Inferior parietal cortex (tissue), 1 donor: ENCODE results near the gene FBXL17.
"Not testable (repeated sequence)": the region's sequence is repeated elsewhere in the genome, so short reads cannot be mapped to it uniquely, and the experiment has no call there.

Source experiments
- DNase-seq: peaks from one replicate; pipeline ENCODE4 v3.0.0-alpha.2; 2016; ENCODE audit errors: extremely low spot score

FBXL17 gene

DNA sequence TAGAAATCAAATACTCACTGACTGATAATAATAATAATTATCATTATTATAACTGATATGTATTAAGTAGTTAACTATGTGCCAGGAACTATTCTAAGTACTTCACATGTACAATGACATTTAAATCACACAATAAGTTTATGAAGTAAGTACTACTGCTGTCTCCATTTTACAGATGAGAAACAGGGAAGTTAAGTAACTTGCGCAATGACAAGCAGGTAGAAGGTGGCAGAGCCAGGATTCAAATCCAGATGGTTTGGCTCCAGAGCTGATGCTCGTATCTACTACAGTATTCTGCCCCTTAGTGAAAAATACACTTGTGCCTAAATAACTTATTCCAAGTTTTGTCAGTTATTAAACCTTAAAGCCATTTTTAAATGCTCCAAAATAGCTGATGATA lies 217.3 kb downstream of the FBXL17 start:
- DNase-seq, result no peak

- DNase-seq, result not testable (repeated sequence)
These were observed 229.0 kb downstream of the FBXL17 start for GRCh38 chr5:108152854-108153253.

- DNase-seq, result no peak
These were observed 232.5 kb downstream of the FBXL17 start for GRCh38 chr5:108149369-108149768.

DNA sequence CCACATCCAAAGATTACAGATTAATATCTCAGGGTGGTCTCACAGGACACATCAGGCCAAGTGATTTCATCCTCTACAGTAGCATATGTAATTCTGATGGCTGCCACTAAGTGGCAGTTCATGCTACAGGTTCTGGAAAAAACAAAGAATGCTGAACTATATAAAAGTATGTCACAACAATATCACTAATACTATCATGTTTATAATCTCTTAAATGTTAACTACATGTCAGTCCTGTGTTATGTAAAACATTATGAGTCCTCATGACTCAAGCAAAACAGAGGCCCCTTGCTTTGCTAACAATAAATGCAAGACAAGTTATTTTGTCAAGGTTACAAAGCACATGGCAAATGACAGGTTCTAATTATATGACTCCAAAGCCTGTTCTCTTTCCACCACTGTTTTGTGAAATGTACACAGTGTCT lies 233.2 kb downstream of the FBXL17 start:
- DNase-seq, result no peak

- no peak for DNase-seq
These were observed 235.7 kb downstream of the FBXL17 start for GRCh38 chr5:108146222-108146621.

DNA sequence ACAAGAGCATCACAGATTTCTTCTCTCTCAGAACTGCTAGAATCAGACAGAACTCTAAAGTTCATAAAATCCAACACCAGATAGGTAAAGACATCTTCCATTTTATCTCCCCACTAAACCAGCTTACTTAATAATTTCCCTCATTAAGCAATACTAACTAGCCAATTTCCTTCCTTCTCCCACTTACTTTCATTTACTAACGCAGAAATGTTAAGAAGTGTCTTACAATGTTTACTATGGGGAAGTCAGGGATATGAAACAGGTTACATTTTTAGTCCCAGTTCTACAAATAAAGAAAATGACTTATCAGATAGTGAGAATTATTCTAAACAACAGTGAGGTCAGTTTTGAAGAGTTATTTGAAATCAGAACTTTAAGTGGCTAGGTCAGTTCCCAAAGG lies 236.5 kb downstream of the FBXL17 start:
- DNase-seq, result no peak

GRCh38 chr5:108144332-108144731 lies 237.6 kb downstream of the FBXL17 start:
- no peak for DNase-seq

- no peak for DNase-seq
These were observed 238.3 kb downstream of the FBXL17 start for GRCh38 chr5:108143581-108143980.

- DNase-seq, result no peak
These were observed 240.2 kb downstream of the FBXL17 start for GRCh38 chr5:108141676-108142075.

GRCh38 chr5:108136493-108136892 lies 245.4 kb downstream of the FBXL17 start:
- no peak for DNase-seq

DNA sequence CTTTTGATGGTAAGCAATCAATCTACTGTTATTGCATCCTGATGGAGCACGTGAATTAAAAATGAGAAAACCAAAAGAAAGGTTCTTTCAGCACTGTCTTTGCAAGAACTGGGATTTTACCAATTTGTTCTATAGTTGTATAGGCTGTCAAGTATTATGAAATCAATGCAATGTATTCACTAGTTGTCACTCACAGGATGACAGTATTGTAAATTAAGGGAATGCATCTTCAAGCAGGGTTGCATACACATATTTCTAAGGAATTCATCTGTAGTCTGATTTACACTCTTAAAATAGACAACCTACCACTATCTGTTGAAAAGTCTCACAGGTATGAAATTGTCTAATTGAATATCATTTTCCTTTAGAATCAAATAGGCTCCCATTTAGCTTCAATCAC lies 252.8 kb downstream of the FBXL17 start:
- no peak for DNase-seq

GRCh38 chr5:108125771-108126511 lies 256.0 kb downstream of the FBXL17 start:
- no peak for DNase-seq

DNA sequence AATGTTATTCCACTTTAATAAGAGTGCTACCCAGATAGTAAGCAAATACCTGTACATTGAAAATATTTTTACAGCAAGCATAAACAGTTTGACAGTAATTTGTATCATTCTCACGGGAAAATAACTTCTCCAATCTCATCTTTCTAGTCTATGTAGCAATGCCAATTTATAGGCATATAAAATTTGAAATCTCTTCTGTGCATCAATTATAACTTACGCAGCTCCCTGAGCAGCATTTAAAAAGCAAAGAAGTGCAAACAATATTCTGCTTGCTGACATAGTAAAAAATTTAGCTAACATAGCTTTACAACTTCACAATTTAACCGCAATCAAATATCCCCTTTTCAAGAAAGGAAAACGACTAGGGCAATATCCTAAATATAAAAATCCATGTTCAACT lies 257.3 kb downstream of the FBXL17 start:
- DNase-seq, result no peak

GRCh38 chr5:108122702-108123101 lies 259.2 kb downstream of the FBXL17 start:
- no peak for DNase-seq

- DNase-seq, result no peak
These were observed 262.9 kb downstream of the FBXL17 start for GRCh38 chr5:108118813-108119514.

DNA sequence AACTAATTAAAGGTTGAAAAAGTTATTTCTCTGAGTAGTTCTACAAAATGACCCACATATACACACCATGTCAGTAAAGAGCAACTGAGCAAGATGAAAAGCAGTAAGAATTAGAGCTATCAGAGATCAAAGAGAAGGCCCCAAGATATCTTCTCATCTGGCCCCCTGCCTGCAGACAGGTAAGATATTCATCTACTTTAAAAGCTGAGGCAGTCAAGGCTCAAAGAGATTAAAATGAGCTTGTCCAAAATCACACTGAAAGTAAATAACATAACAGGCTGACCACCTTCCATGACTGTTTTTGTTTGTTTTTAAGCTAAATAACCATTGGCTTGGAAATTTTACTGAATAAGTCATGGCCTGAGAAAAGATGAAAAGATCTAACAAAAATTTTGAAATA lies 266.2 kb downstream of the FBXL17 start:
- DNase-seq, result no peak

DNA sequence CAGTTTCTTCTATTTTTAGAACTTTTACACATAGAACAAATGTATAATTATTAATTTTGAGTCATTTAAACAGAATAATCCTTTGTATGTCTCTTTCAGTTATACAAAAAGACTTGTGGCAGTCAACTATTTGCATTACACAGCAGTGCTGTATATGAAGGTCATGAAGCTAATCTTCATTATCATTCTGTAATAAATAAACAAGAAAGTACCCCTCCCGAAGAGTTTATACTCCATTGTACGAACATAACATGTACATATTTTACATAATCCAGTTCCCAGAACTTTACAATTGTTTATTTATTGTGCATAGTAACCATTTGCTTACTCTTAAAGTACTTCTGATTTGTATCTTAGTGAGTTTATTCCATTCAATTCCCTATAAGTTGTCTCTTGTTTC lies 267.9 kb downstream of the FBXL17 start:
- no peak for DNase-seq

DNA sequence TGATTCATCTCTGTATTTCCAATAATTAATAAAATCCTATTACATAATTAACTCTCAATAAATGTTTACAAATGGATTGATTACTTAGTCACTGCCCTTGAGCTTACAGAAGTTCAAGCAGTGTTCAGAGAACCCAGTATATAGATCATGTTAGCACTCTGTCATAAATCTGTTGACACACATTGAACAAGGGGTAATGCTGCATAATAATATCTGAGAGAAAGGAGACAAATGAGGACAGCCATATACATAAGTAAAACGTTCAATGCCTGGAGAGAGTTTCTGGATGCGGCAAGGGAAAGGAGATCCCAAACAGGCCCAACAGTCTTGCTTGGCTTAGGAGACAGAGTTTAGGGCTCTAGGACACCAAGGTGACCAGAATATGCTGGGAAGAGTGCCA lies 270.2 kb downstream of the FBXL17 start:
- no peak for DNase-seq

DNA sequence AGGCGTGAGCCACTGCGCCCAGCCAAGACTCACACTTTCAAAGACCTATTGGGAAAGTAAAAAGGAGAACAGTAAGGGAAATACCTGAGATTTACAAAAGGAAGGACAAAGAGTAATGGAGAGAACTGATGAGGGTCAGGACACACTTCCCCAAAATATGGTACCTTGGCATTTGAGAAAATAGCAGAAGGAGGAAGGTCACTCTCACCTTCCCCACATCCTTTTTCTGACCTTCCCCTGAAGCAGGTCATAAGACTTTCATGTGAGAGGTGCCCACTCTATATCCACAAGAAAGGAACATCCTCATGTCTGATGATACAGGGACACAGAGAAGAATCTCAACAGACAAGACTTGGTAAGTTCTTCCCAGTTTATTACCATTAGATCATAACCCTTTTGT lies 272.8 kb downstream of the FBXL17 start:
- no peak for DNase-seq

DNA sequence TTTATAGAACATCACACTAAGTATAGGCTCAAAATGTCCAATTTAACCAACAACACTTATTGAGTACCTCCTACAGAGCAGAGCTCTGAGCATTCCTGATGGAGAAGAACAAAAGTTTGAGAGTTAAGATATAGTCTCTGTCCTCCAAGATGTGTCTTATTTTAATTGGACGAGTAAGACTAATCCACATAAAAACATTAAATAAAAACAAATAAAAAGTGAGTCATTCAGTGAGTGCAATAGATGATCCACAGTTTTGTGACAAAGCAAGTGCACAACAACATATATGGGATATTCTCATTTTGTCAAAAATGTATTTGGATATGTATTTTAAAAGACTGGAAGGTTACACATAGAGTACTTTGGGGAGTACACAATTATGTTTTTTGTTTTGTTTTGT lies 277.4 kb downstream of the FBXL17 start:
- DNase-seq, result no peak

- no peak for DNase-seq
These were observed 279.4 kb downstream of the FBXL17 start for GRCh38 chr5:108102463-108102862.

DNA sequence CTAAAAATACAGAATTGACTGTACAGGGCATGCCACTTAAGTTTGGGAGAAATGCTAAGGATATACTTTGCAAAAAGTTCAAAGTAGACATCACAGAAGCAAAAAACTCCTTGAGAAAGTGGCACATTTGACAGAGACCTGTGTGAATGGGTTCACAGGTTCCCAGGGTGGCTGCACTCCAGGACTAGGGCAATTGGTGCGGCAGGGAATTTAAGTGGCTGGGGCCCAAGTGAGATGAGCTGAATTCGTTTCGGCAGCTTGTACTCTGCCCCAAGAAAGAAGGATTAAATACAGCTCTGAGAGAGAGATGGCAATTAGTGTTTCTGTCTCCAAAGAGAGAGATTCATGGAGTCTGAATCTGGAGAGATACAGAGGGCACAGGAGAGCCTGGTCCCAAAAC lies 280.1 kb downstream of the FBXL17 start:
- DNase-seq, result no peak

GRCh38 chr5:108101130-108101529 lies 280.8 kb downstream of the FBXL17 start:
- DNase-seq, result peak; percentile 90
